CD4-positive, alpha-beta T cell treated with Interferon gamma for 1 hour (primary cell): Measurements from ENCODE around the gene EZR.
A peak's percentile ranks its signal among the peaks of the same experiment; 100 is the strongest.
"Not testable (repeated sequence)": the region's sequence is repeated elsewhere in the genome, so short reads cannot be mapped to it uniquely, and the experiment has no call there.

ENCODE experiments used
- DNase-seq: peaks from one replicate; pipeline ENCODE4 v3.0.0-alpha.2; 2020

Gene EZR

GRCh38 chr6:158840465-158840864, 21.3 kb upstream of the EZR start:
- DNase-seq, result no peak

GRCh38 chr6:158839796-158840195, 20.6 kb upstream of the EZR start:
- DNase-seq, result no peak

GRCh38 chr6:158838790-158839189, 19.6 kb upstream of the EZR start:
- not testable (repeated sequence) for DNase-seq

- no peak for DNase-seq
Measured at GRCh38 chr6:158837684-158838625, 18.8 kb upstream of the EZR start.

- DNase-seq, result no peak
Measured at GRCh38 chr6:158836625-158837311, 17.6 kb upstream of the EZR start.

- peak; percentile 29 for DNase-seq
Measured at GRCh38 chr6:158835616-158836221, 16.6 kb upstream of the EZR start.

GRCh38 chr6:158834675-158835385, 15.7 kb upstream of the EZR start:
- no peak for DNase-seq

GRCh38 chr6:158832807-158833206, 13.6 kb upstream of the EZR start:
- DNase-seq, result not testable (repeated sequence)

GRCh38 chr6:158832026-158832425, 12.9 kb upstream of the EZR start:
- no peak for DNase-seq

GRCh38 chr6:158831571-158831970, 12.4 kb upstream of the EZR start:
- no peak for DNase-seq

GRCh38 chr6:158830736-158831135, 11.6 kb upstream of the EZR start:
- no peak for DNase-seq

GRCh38 chr6:158828807-158829206, 9.6 kb upstream of the EZR start:
- DNase-seq, result no peak

GRCh38 chr6:158826819-158827501, 7.8 kb upstream of the EZR start:
- no peak for DNase-seq

- DNase-seq, result no peak
Measured at GRCh38 chr6:158825951-158826306, 6.8 kb upstream of the EZR start.

- DNase-seq, result no peak
Measured at GRCh38 chr6:158825038-158825950, 6.1 kb upstream of the EZR start.

GRCh38 chr6:158823616-158824015, 4.4 kb upstream of the EZR start:
- DNase-seq, result not testable (repeated sequence)

GRCh38 chr6:158819977-158820622, 932 bp upstream of the EZR start:
- DNase-seq, result no peak

- peak; percentile 69 for DNase-seq
Measured at GRCh38 chr6:158818581-158819212, 471 bp downstream of the EZR start.

- DNase-seq, result peak; percentile 82
Measured at GRCh38 chr6:158817728-158818580, 1.2 kb downstream of the EZR start.
